Adrenal gland (tissue), 12 donors: ENCODE data around the gene RALGPS1. TPM values are rescaled to one million over a fixed set of nuclear protein-coding genes. Genes with fewer than 3 reads are reported as not detected.

ENCODE experiments used
- DNase-seq, 7 donors: peaks; one replicate each; pipeline ENCODE4 v3.0.0-alpha.2; 2019 to 2020
- H3K27ac ChIP-seq, 5 donors: fragments of 200-600 bp; sonication (generic) in 4 of 5; 1 replicate in 3 of 5; 2 replicates in 2 of 5; pipeline versions ENCODE4 v1.5.1 to v1.8.0; 2016 to 2020; ENCODE audit warnings: mild to moderate bottlenecking in 1 of 5
- H3K27me3 ChIP-seq: fragments of 200-600 bp; 2 replicates; pipeline ENCODE4 v1.8.0; 2021
- H3K36me3 ChIP-seq, 2 donors: fragments of 200-600 bp; replicated peaks in 1 of 2; 1 replicate in 1 of 2; 2 replicates in 1 of 2; pipeline versions ENCODE4 v1.5.1 to v1.8.0; 2018 to 2022
- H3K4me1 ChIP-seq, 2 donors: fragments of 200-600 bp; replicated peaks in 1 of 2; 1 replicate in 1 of 2; 2 replicates in 1 of 2; pipeline versions ENCODE4 v1.5.1 to v1.8.0; 2018 to 2021
- H3K4me3 ChIP-seq, 4 donors: fragments of 200-600 bp; sonication (generic) in 3 of 4; one replicate each; pipeline ENCODE4 v1.5.1; 2016 to 2018
- H3K9me3 ChIP-seq, 3 donors: fragments of 200-600 bp; sonication (generic) in 1 of 3; replicated peaks in 1 of 3; 1 replicate in 2 of 3; 2 replicates in 1 of 3; pipeline versions ENCODE4 v1.5.1 to v1.8.0; 2016 to 2021
- POLR2A ChIP-seq, 2 donors: fragments of 450-650 bp; IDR thresholded peaks; one replicate each; pipeline ENCODE4 v1.6.1; 2017; ENCODE audit warnings: antibody characterized with exemption in 2 of 2, mild to moderate bottlenecking in 2 of 2, moderate library complexity in 1 of 2
- WGBS, 4 donors: extraction: QIAGEN DNeasy Blood & Tissue Kit in 2 of 4; methylation state at CpG; one replicate each; pipeline versions ENCODE4 v1.1.5 to v1.1.7; 2013 to 2017; 5-methylcytosine and 5-hydroxymethylcytosine counted together
- intact Hi-C, 2 donors: fragments of 100-400 bp; cut with DNase I; formaldehyde crosslinking; loops; one replicate each; pipeline versions ENCODE4 v1.14.1 to v1.15.0; 2022 to 2023
- polyA plus RNA-seq, 3 donors: library from polyadenylated mRNA; stranded (reverse); fragments of 200-250 nt in 2 of 3; fragments of 350-450 nt in 1 of 3; fragmentation: Illumina TruSeq in 1 of 3; extraction: RNeasy Lipid Tissue Mini Kit (QIAGEN cat#74804) in 1 of 3; gene quantifications; one replicate each; pipeline ENCODE4 v1.2.3, GENCODE V29; 2013 to 2014
- total RNA-seq, 9 donors: library from RNA; depleted of rRNA in 4 of 9; stranded (reverse); fragments of >200 nt in 4 of 9; fragments of 120-200 nt in 1 of 9; fragmentation: NEBNext Ultra II Directional in 1 of 9; extraction: Animal tissue kit (Norgen Biotek cat#: 25700) in 1 of 9; gene quantifications; one replicate each; pipeline versions ENCODE4 v1.1.0 to v1.2.4, GENCODE V29; 2013 to 2023
- TF ChIP-seq, protein P1 (sequence below), 6 experiments: fragments of 450-650 bp in 4 of 6; fragments of 200-600 bp in 2 of 6; sonication (generic) in 1 of 6; IDR thresholded peaks; 1 replicate in 5 of 6; 2 replicates in 1 of 6; pipeline versions ENCODE4 v1.5.1 to v1.8.0; 2016 to 2021; ENCODE audit warnings: antibody characterized with exemption in 6 of 6, mild to moderate bottlenecking in 2 of 6, moderate library complexity in 1 of 6
- donor health status: healthy with polysubstance abuse.
- donor health status: Bipolar disorder and iron deficiency.
- donor health status: DM: yes; HTN: yes; CAD: no.
- donor health status: DM: no; HTN: no; CAD: no.
- donor health status: DM: no; HTN: no; CAD: no.
- donor health status: DM: yes; HTN: yes; CAD: no.

Gene RALGPS1
- total and polyA plus RNA-seq, 12 donors = 2.8 to 9.9 (median 5.1) TPM

DNA sequence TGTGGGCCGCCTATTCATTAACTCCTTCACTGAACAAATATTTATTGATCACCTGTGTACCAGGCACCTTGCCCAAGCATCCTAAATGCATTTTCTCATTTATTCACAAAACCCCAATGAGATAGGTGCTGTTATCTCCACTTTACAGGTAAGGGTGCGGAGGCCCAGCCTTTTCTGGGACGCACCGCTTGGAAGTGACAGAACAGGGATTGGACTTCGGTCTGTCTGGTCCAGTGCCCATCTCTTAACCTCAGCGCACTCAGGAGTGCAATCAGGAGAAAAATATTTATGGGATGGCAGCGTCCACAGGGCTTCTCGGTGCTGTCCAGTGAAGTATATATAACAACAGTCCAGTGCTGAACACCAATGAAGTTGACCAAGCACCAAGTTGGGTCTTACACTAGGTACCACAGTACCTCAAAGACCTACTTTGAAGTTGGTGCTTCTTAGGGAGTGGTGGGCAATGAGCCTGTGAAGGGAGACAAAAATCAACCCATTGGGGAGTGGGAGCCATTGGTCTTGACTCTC, 331.1 kb downstream of the RALGPS1 start:
- no peak overlapping the region for H3K27ac ChIP-seq
- peak overlapping the region in 3 of 4 donors; percentile 57 to 67 (median 59) for H3K4me3 ChIP-seq
- intact Hi-C loops = no loop called here
- no peaks in the 10 kb centered on the region for H3K9me3 ChIP-seq
- no peak for DNase-seq
- TF ChIP-seq, protein P1, sequence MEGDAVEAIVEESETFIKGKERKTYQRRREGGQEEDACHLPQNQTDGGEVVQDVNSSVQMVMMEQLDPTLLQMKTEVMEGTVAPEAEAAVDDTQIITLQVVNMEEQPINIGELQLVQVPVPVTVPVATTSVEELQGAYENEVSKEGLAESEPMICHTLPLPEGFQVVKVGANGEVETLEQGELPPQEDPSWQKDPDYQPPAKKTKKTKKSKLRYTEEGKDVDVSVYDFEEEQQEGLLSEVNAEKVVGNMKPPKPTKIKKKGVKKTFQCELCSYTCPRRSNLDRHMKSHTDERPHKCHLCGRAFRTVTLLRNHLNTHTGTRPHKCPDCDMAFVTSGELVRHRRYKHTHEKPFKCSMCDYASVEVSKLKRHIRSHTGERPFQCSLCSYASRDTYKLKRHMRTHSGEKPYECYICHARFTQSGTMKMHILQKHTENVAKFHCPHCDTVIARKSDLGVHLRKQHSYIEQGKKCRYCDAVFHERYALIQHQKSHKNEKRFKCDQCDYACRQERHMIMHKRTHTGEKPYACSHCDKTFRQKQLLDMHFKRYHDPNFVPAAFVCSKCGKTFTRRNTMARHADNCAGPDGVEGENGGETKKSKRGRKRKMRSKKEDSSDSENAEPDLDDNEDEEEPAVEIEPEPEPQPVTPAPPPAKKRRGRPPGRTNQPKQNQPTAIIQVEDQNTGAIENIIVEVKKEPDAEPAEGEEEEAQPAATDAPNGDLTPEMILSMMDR (IDR thresholded peaks at IDR 0.05) = no peak
- no peak for TF ChIP-seq POLR2A (IDR thresholded peaks at IDR 0.05)
- WGBS, 4 donors = 71 to 83% (median 79%) methylated on average over 6 to 8 of the region's 8 CpGs
- H3K4me1 ChIP-seq = peaks cover 0 to 5% of the 10 kb centered on the region in 2 donors
- H3K27me3 ChIP-seq = no peaks in the 10 kb centered on the region
- H3K36me3 ChIP-seq = no peaks in the 10 kb centered on the region

DNA sequence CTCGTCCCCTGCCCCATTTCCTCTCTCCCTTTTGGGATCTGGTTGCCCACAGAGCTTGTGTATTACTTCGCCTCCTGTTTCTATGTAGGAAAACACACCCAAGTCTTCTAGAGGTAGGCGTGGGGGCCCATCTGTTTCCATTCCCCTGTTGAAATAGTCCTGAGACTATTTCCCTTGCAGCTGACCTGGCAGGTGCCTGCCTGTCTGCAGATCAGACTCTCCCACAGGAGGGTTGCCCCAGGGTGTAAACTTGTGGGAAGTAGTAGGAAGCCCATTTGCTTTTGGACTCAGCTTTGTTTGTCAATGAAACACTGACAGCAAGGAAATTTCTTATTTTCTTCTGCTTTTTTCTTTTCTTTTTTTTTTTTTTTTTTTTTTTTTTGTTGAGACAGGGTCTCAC, 333.7 kb downstream of the RALGPS1 start:
- Histone ChIP-seq H3K4me3 (no peak overlapping the region), H3K27ac (no peak overlapping the region), H3K36me3 (no peaks in the 10 kb centered on the region), H3K27me3 (no peaks in the 10 kb centered on the region), H3K9me3 (no peaks in the 10 kb centered on the region), H3K4me1 (peaks cover 0 to 5% of the 10 kb centered on the region in 2 donors)
- TF ChIP-seq POLR2A (IDR thresholded peaks at IDR 0.05) = no peak
- TF ChIP-seq, protein P1 (IDR thresholded peaks at IDR 0.05) = no peak
- no peak for DNase-seq
- WGBS, 4 donors = 87 to 96% (median 93%) methylated on average over 3 of the region's 3 CpGs
- intact Hi-C loops = no loop called here

DNA sequence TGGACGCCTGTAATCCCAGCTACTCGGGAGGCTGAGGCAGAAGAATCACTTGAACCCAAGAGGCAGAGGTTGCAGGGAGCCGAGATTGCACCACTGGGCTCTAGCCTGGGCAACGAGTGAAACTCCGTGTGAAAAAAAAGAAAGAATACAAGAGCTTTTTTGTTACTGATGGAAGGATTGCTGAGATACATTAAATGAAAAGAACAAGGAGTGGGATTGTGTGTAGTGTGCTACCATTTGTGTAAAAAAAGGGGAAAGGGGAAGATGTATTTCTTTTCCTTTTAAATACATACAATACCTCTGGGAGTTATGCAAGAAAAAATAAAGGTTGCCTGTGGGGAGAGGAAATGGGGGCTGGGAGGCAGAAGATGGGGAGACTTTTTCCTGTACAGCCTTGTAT, 335.3 kb downstream of the RALGPS1 start:
- H3K9me3 ChIP-seq = no peaks in the 10 kb centered on the region
- no peak for DNase-seq
- no peak overlapping the region for H3K4me3 ChIP-seq
- H3K36me3 ChIP-seq = no peaks in the 10 kb centered on the region
- no peaks in the 10 kb centered on the region for H3K4me1 ChIP-seq
- H3K27ac ChIP-seq = no peak overlapping the region
- 91 to 94% (median 92%) methylated on average over 5 of the region's 5 CpGs for WGBS, 4 donors
- TF ChIP-seq, protein P1 (IDR thresholded peaks at IDR 0.05) = no peak
- no peak for TF ChIP-seq POLR2A (IDR thresholded peaks at IDR 0.05)
- H3K27me3 ChIP-seq = no peaks in the 10 kb centered on the region
- intact Hi-C loops = no loop called here

DNA sequence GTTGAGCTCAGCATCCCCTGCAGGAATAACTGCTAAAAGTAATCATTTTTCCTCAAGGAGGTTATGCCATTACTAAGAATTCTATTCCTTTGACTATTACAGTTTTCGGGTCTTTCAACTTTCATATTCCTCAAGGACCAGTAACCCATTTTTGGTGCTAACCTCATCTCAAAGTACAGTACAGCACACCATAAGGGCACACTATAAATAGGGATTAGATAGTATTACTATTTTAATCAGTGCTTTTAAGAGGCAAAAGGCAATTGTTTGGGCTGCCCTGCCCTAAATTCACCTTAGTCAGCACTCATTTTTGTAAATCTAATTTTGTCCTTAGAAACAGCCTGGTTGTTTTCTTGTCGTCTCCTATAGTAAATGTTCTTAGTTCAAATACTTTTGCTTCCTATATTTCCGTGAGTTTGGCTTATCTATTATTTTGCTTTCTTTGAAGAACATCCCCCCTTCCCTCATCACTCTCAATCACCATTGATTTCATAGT, 336.4 kb downstream of the RALGPS1 start:
- TF ChIP-seq, protein P1 (IDR thresholded peaks at IDR 0.05) = no peak
- no peak for TF ChIP-seq POLR2A (IDR thresholded peaks at IDR 0.05)
- H3K9me3 ChIP-seq = no peaks in the 10 kb centered on the region
- no peaks in the 10 kb centered on the region for H3K4me1 ChIP-seq
- no peak overlapping the region for H3K27ac ChIP-seq
- no peak overlapping the region for H3K4me3 ChIP-seq
- H3K27me3 ChIP-seq = no peaks in the 10 kb centered on the region
- no peak for DNase-seq
- intact Hi-C loops = no loop called here
- no peaks in the 10 kb centered on the region for H3K36me3 ChIP-seq
- WGBS, 4 donors = 68 to 95% (median 85%) methylated on average over 3 of the region's 3 CpGs
